Duodenal mucosa (tissue), 2 donors: Measurements from ENCODE around the gene ADI1.
A peak's percentile ranks its signal among the peaks of the same experiment; 100 is the strongest.

Experiments used
- H3K27ac ChIP-seq: one replicate; pipeline ENCODE4 v1.7.0; 2013; ENCODE audit warnings: low read depth, low read length
- H3K27me3 ChIP-seq, 2 donors: one replicate each; pipeline ENCODE4 v1.7.0; 2013; ENCODE audit warnings: low read length in 2 of 2, control low read depth in 1 of 2; ENCODE audit not compliant: insufficient read depth in 2 of 2, control insufficient read depth in 1 of 2
- H3K36me3 ChIP-seq, 2 donors: one replicate each; pipeline ENCODE4 v1.7.0; 2013; ENCODE audit warnings: low read length in 2 of 2, control low read depth in 1 of 2; ENCODE audit not compliant: insufficient read depth in 2 of 2, control insufficient read depth in 1 of 2
- H3K4me1 ChIP-seq, 2 donors: one replicate each; pipeline ENCODE4 v1.7.0; 2013; ENCODE audit warnings: low read length in 2 of 2, control low read depth in 1 of 2; ENCODE audit not compliant: insufficient read depth in 2 of 2, control insufficient read depth in 1 of 2
- H3K4me3 ChIP-seq, 2 donors: one replicate each; pipeline ENCODE4 v1.7.0; 2013; ENCODE audit warnings: low read length in 2 of 2, low read depth in 1 of 2
- H3K9ac ChIP-seq, 2 donors: one replicate each; pipeline ENCODE4 v1.7.0; 2013; ENCODE audit warnings: low read length in 2 of 2, low read depth in 1 of 2
- H3K9me3 ChIP-seq, 2 donors: one replicate each; pipeline ENCODE4 v1.7.0; 2013; ENCODE audit warnings: low read length in 2 of 2, control low read depth in 1 of 2; ENCODE audit not compliant: control insufficient read depth in 1 of 2

The ADI1 gene

GRCh38 chr2:3464401-3465005 is 54.8 kb downstream of the ADI1 start:
- Histone ChIP-seq H3K9ac (no peak overlapping the region), H3K27me3 (no peaks in the 10 kb centered on the region), H3K9me3 (no peaks in the 10 kb centered on the region), H3K4me1 (peaks cover 0 to 11% of the 10 kb centered on the region in 2 donors), H3K4me3 (no peak overlapping the region), H3K36me3 (peaks cover 51 to 67% of the 10 kb centered on the region in 2 donors), H3K27ac (no peak overlapping the region)

DNA sequence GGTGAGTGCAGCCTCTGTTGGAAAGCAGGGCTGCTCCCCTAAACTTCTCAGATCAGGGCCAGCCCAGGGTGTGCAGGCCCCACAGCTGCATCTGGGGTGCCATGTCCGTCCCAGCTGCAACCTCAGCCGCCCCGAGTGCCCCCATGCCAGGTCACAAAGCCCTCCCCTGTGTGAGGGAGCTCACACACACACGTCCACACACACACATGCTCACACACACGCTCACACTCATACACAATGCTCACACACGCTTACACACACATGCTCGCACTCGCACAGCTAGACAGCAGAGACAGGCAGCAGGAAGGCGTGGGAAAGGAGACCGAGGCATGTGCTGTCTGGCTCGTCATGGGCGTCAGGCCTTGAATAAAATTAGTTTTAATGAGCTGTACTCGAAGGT is 55.4 kb downstream of the ADI1 start:
- Histone ChIP-seq H3K9me3 (no peaks in the 10 kb centered on the region), H3K27ac (no peak overlapping the region), H3K9ac (no peak overlapping the region), H3K4me1 (peaks cover 0 to 11% of the 10 kb centered on the region in 2 donors), H3K27me3 (no peaks in the 10 kb centered on the region), H3K36me3 (peaks cover 48 to 67% of the 10 kb centered on the region in 2 donors), H3K4me3 (no peak overlapping the region)

- H3K27ac ChIP-seq = no peak overlapping the region
- peaks cover 42 to 66% of the 10 kb centered on the region in 2 donors for H3K36me3 ChIP-seq
- H3K9me3 ChIP-seq = no peaks in the 10 kb centered on the region
Observed at GRCh38 chr2:3463186-3463835, 56.0 kb downstream of the ADI1 start.

GRCh38 chr2:3462493-3463104 is 56.7 kb downstream of the ADI1 start:
- Histone ChIP-seq H3K4me1 (peaks cover 0 to 11% of the 10 kb centered on the region in 2 donors), H3K9ac (no peak overlapping the region), H3K36me3 (peaks cover 37 to 66% of the 10 kb centered on the region in 2 donors)

More at GRCh38 chr2:3463186-3463835, 56.0 kb downstream of the ADI1 start:
- H3K27me3 ChIP-seq = no peaks in the 10 kb centered on the region
- H3K4me3 ChIP-seq = no peak overlapping the region
- H3K4me1 ChIP-seq = peaks cover 0 to 11% of the 10 kb centered on the region in 2 donors
- no peak overlapping the region for H3K9ac ChIP-seq

DNA sequence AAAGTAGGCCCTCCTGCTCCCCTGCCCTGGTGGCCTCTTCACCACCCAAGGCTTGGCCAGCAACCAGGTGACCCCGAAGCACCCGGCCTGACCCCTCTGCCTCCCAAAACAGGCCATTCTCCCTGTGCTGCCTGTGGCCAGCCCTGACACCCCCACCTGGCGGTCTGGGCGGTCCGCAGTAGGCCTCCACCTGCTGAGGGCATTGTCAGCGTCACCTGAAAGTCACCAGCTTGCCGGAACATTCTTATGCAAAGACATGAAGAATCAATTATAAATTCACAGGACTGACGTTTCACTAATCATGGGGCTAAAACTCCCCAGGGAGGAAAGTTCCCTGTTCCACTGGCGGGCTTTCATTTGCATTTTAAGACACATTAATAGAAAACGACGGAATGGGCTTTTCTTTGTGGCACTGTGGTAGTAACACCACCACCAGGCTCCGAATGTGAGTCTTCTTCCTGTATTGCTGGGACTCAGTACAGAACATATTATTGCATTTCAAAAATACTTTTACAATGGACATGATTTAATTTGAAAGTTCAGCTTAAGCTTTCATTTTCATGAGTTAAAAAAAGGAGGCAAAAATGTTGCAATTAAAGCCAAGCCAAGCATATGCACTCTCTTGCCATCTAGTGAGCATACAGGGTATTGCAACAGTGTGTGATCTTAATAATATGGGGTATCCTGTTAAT is 57.4 kb downstream of the ADI1 start:
- H3K4me3 ChIP-seq = no peak overlapping the region
- H3K27ac ChIP-seq = peak overlapping the region; percentile 64
- H3K9ac ChIP-seq = no peak overlapping the region

More at GRCh38 chr2:3462493-3463104, 56.7 kb downstream of the ADI1 start:
- H3K27me3 ChIP-seq = no peaks in the 10 kb centered on the region
- H3K27ac ChIP-seq = no peak overlapping the region
- H3K9me3 ChIP-seq = no peaks in the 10 kb centered on the region
- H3K4me3 ChIP-seq = no peak overlapping the region

DNA sequence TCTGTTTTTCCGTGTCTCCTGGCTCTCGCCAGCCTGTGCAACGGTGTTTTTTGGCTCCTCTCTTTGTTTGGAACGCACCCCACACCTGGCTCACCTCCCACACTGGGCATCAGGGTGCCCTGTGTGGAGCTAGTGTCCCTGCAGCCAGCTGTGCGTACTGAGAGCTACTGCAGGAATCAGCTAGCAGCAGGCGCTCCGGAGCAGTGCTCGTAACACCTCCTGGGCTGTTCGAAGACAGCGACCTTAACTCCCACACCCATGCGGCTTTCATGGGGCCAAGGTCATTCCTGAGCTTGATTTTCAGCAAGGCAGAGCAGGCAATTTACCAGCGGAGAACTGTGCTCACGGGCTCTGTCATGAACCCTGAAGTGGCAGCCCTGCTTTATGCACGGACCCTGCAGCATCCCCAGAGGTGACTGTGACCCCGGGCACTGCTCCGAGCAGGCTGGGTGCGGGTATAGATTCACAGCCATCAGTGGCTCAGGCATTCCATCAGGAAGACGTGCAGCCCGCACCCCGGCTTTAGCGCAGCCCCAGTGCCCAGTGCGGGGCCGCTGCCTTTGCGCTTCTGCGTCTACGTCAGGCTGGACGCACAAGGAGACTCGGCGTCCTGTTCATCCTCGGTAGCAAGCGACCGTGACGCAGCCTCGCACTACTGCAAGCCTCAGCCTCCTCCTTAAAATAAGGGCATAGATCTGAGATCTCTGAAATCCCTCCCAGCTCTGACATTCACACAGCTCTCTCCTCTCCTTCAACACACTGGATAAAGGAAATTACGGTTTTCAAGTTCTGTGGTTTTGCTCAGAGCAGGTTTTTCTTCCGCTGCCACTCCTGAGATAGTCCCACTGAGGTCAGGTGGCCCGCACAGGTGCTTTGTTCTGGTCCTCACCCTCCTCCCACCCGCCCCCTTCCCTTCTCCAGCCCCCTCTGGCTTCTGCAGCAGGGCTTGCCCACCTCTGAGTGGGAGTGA is 58.2 kb downstream of the ADI1 start:
- H3K4me3 ChIP-seq = no peak overlapping the region
- H3K4me1 ChIP-seq = peaks cover 0 to 11% of the 10 kb centered on the region in 2 donors
- peaks cover 22 to 65% of the 10 kb centered on the region in 2 donors for H3K36me3 ChIP-seq
- no peak overlapping the region for H3K9ac ChIP-seq
- peak overlapping the region; percentile 64 for H3K27ac ChIP-seq
- no peaks in the 10 kb centered on the region for H3K9me3 ChIP-seq
- H3K27me3 ChIP-seq = no peaks in the 10 kb centered on the region

More for the DNA sequence above, 57.4 kb downstream of the ADI1 start:
- H3K9me3 ChIP-seq = no peaks in the 10 kb centered on the region
- peaks cover 0 to 11% of the 10 kb centered on the region in 2 donors for H3K4me1 ChIP-seq
- H3K36me3 ChIP-seq = peaks cover 31 to 65% of the 10 kb centered on the region in 2 donors
- H3K27me3 ChIP-seq = no peaks in the 10 kb centered on the region

DNA sequence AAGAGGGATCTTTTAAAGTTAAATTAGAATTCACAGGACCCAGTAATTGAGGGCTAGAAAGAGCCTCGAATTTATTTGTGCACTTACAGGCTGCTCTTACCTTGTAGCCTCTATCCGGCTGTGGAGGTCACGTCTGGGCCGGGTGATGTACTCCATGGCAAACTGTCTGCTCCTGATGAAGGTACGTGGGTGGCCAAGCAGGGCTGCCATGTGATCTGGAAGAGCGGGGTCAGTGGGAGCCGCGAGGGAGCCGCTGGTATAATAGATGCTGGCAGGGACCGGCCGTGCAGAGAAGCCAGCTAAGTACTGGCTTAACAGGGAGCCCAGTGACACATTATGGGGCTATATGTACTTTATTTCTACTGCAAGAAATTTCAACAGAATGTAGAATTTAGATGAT is 59.2 kb downstream of the ADI1 start:
- Histone ChIP-seq H3K4me3 (no peak overlapping the region), H3K36me3 (peaks cover 19 to 59% of the 10 kb centered on the region in 2 donors), H3K27me3 (no peaks in the 10 kb centered on the region), H3K4me1 (peaks cover 0 to 11% of the 10 kb centered on the region in 2 donors), H3K27ac (no peak overlapping the region), H3K9ac (no peak overlapping the region), H3K9me3 (no peaks in the 10 kb centered on the region)

DNA sequence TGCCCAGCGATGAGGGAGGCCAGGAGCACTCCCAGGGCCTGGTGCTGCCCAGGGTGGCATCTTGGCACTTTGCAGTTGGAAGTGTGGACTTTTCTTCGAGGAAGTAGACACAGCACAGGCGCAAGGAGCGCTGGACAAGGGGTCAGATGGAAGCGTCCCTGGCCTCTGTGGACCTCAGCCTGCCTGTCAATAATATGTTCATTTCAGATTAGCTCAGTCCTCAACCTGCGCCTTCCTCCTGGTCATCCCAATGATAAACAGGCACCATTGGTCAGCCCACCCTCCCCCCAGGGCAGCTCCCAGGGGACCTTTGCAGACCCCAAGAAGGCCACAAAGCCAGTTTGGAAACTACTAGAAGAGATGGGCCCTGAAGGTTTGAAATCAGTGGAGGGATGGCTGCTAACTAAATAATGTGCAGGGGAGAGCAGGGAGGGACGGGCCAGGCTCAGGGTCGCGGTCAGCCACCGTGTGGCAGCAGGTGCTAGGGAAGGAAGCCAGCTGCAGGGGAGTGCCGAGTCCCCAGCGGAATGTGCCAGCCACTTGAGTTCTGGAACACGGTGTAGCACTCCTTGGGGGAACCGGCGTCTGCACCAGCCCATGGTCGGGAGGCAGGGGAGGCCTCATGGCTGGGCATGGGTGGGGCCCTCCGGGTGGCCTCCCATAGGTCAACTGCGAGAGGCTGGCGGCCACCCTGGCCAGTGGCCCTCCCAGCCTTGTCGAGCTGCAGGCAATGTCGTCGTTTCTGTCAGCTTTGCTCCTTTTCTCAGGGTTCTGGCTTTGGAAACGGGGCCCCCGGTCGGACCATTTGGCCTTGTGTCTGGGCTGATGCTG is 59.9 kb downstream of the ADI1 start:
- Histone ChIP-seq H3K9ac (no peak overlapping the region), H3K9me3 (no peaks in the 10 kb centered on the region), H3K27me3 (no peaks in the 10 kb centered on the region), H3K4me1 (peaks cover 0 to 11% of the 10 kb centered on the region in 2 donors), H3K4me3 (no peak overlapping the region), H3K36me3 (peaks cover 12 to 57% of the 10 kb centered on the region in 2 donors), H3K27ac (no peak overlapping the region)
